ENCODE results near the gene LAMA5. TPM values are rescaled to one million over a fixed set of nuclear protein-coding genes. Genes with fewer than 3 reads are reported as not detected.

LAMA5 gene
- total RNA-seq, 1 experiment from 2014 or later = 321 TPM

GRCh38 chr20:62370807-62371587 is 3.9 kb upstream of the LAMA5 start:
- Histone ChIP-seq H3K27me3 (ENCODE audit: insufficient read depth, low read length) (no peaks in the 10 kb centered on the region), H2AFZ (ENCODE audit: low read depth, low read length, poor library complexity, severe bottlenecking) (no peak overlapping the region), H3K9me3 (ENCODE audit: control insufficient read depth in 1 of 2, insufficient read depth in 1 of 2, low read depth in 1 of 2, low read length in 2 of 2) (no peaks in the 10 kb centered on the region), H3K9ac (ENCODE audit: low read length) (no peak overlapping the region; the same call in 1 of the 2 replicates), H3K9me2 (ENCODE audit: insufficient read depth) (no peaks in the 10 kb centered on the region), H4K20me1 (ENCODE audit: insufficient read depth) (no peaks in the 10 kb centered on the region), H3K27ac (ENCODE audit: low read depth, low read length) (peak overlapping the region; percentile 74; the same call in 1 of the 2 replicates), H3K4me1 (ENCODE audit: control insufficient read depth in 1 of 2, insufficient read depth in 2 of 2, low read length in 2 of 2) (peaks cover 38 to 60% of the 10 kb centered on the region in 2 experiments), H3K36me3 (ENCODE audit: control insufficient read depth in 1 of 2, insufficient read depth in 2 of 2, low read length in 2 of 2) (no peaks in the 10 kb centered on the region), H3K4me3 (replicated peaks in 1 of 2; ENCODE audit: low read depth in 1 of 2, low read length in 2 of 2) (no peak overlapping the region), H3K79me2 (ENCODE audit: insufficient read depth, low read length) (peaks cover 10% of the 10 kb centered on the region), H3K4me2 (ENCODE audit: low read length) (peak overlapping the region; percentile 100)
- ChIA-PET RAD21 (ENCODE audit: low non-redundant PET in 1 of 2, low total read pairs in 2 of 2, uncharacterized antibody in 2 of 2, unreplicated experiment in 2 of 2) (no interaction called here), POLR2A (no interaction called here), CTCF (interaction anchor here (1.5 kb wide), 1 partner anchor 12 kb away, joined by 4 read pairs; no protein-coding TSS in a partner anchor)
- no TSS peak for BruUV-seq (replicated peaks)
- DNase-seq (ENCODE audit: low read depth, low spot score) (no peak), ATAC-seq (no peak)
- TF ChIP-seq ATF3 (IDR thresholded peaks at IDR 0.05) (no peak), CBX3 (IDR thresholded peaks at IDR 0.05; ENCODE audit: low read depth) (no peak), SRF (IDR thresholded peaks at IDR 0.05; ENCODE audit: low read depth) (no peak), EZH2phosphoT487 (IDR thresholded peaks at IDR 0.05; ENCODE audit: borderline replicate concordance) (no peak), TCF7L2 (IDR thresholded peaks at IDR 0.05; ENCODE audit: borderline replicate concordance, extremely low read depth, insufficient read depth, insufficient read length) (peak; percentile 61), ZNF274 (IDR thresholded peaks at IDR 0.05; ENCODE audit: low read depth, low read length) (no peak), CEBPB (IDR thresholded peaks at IDR 0.05; ENCODE audit: low read depth) (no peak)
- intact Hi-C loops (cut with micrococcal nuclease) = no loop called here

- no TSS peak for BruUV-seq (replicated peaks)
Measured at GRCh38 chr20:62370115-62370806, 3.1 kb upstream of the LAMA5 start.

More at GRCh38 chr20:62370115-62370806, 3.1 kb upstream of the LAMA5 start:
- Histone ChIP-seq H3K27ac (ENCODE audit: low read depth, low read length) (peak overlapping the region; percentile 74), H3K79me2 (ENCODE audit: insufficient read depth, low read length) (peaks cover 17% of the 10 kb centered on the region), H3K27me3 (ENCODE audit: insufficient read depth, low read length) (no peaks in the 10 kb centered on the region), H3K9me3 (ENCODE audit: control insufficient read depth in 1 of 2, insufficient read depth in 1 of 2, low read depth in 1 of 2, low read length in 2 of 2) (no peaks in the 10 kb centered on the region), H3K4me3 (replicated peaks in 1 of 2; ENCODE audit: low read depth in 1 of 2, low read length in 2 of 2) (peak overlapping the region in 1 of 2 experiments; percentile 83; a peak in 2 of 4 replicates), H3K9ac (ENCODE audit: low read length) (peak overlapping the region; percentile 51), H3K4me2 (ENCODE audit: low read length) (peak overlapping the region; percentile 100), H3K36me3 (ENCODE audit: control insufficient read depth in 1 of 2, insufficient read depth in 2 of 2, low read length in 2 of 2) (no peaks in the 10 kb centered on the region), H3K9me2 (ENCODE audit: insufficient read depth) (no peaks in the 10 kb centered on the region), H4K20me1 (ENCODE audit: insufficient read depth) (no peaks in the 10 kb centered on the region), H2AFZ (ENCODE audit: low read depth, low read length, poor library complexity, severe bottlenecking) (no peak overlapping the region), H3K4me1 (ENCODE audit: control insufficient read depth in 1 of 2, insufficient read depth in 2 of 2, low read length in 2 of 2) (peaks cover 42 to 65% of the 10 kb centered on the region in 2 experiments)
- CTCF ChIA-PET = no interaction called here
- DNase-seq (ENCODE audit: low read depth, low spot score) (no peak), ATAC-seq (peak; percentile 20)
- POLR2A ChIA-PET = interaction anchor here (1.4 kb wide), 1 partner anchor 11 kb away, joined by 5 read pairs; no protein-coding TSS in a partner anchor
- TF ChIP-seq TCF7L2 (IDR thresholded peaks at IDR 0.05; ENCODE audit: borderline replicate concordance, extremely low read depth, insufficient read depth, insufficient read length) (no peak), ZFX (IDR thresholded peaks at IDR 0.05) (peak; percentile 30; the same call in 1 of the 2 replicates)
- intact Hi-C loops (cut with micrococcal nuclease) = no loop called here
- RAD21 ChIA-PET (ENCODE audit: low non-redundant PET in 1 of 2, low total read pairs in 2 of 2, uncharacterized antibody in 2 of 2, unreplicated experiment in 2 of 2) = no interaction called here
